ENCODE data around the gene DNER.
"Not testable (repeated sequence)": the region's sequence is repeated elsewhere in the genome, so short reads cannot be mapped to it uniquely, and the experiment has no call there.

DNER gene

GRCh38 chr2:229620759-229621158 lies 93.6 kb downstream of the DNER start:
- no peak for DNase-seq (ENCODE audit: low read depth)

GRCh38 chr2:229620289-229620688 lies 94.1 kb downstream of the DNER start:
- DNase-seq (ENCODE audit: low read depth), result no peak

GRCh38 chr2:229616433-229616832 lies 97.9 kb downstream of the DNER start:
- DNase-seq (ENCODE audit: low read depth), result no peak

- DNase-seq (ENCODE audit: low read depth), result not testable (repeated sequence)
These were observed 100.3 kb downstream of the DNER start for GRCh38 chr2:229614021-229614420.

- no peak for DNase-seq (ENCODE audit: low read depth)
These were observed 101.9 kb downstream of the DNER start for GRCh38 chr2:229612384-229612971.

- DNase-seq (ENCODE audit: low read depth), result no peak
These were observed 103.0 kb downstream of the DNER start for GRCh38 chr2:229611360-229611759.

- DNase-seq (ENCODE audit: low read depth), result no peak
These were observed 103.5 kb downstream of the DNER start for GRCh38 chr2:229610872-229611271.

- DNase-seq (ENCODE audit: low read depth), result no peak
These were observed 104.0 kb downstream of the DNER start for GRCh38 chr2:229610333-229610732.

GRCh38 chr2:229601936-229602335 lies 112.4 kb downstream of the DNER start:
- no peak for DNase-seq (ENCODE audit: low read depth)

GRCh38 chr2:229601396-229601795 lies 113.0 kb downstream of the DNER start:
- DNase-seq (ENCODE audit: low read depth), result no peak

- DNase-seq (ENCODE audit: low read depth), result no peak
These were observed 116.1 kb downstream of the DNER start for GRCh38 chr2:229598227-229598626.

GRCh38 chr2:229596796-229597195 lies 117.6 kb downstream of the DNER start:
- DNase-seq (ENCODE audit: low read depth), result no peak

- no peak for DNase-seq (ENCODE audit: low read depth)
These were observed 122.7 kb downstream of the DNER start for GRCh38 chr2:229591611-229592010.

GRCh38 chr2:229586746-229587705 lies 127.3 kb downstream of the DNER start:
- no peak for DNase-seq (ENCODE audit: low read depth)

- DNase-seq (ENCODE audit: low read depth), result no peak
These were observed 128.3 kb downstream of the DNER start for GRCh38 chr2:229586012-229586411.

GRCh38 chr2:229582151-229582550 lies 132.2 kb downstream of the DNER start:
- no peak for DNase-seq (ENCODE audit: low read depth)

- no peak for DNase-seq (ENCODE audit: low read depth)
These were observed 136.1 kb downstream of the DNER start for GRCh38 chr2:229578052-229578846.

- no peak for DNase-seq (ENCODE audit: low read depth)
These were observed 138.6 kb downstream of the DNER start for GRCh38 chr2:229575569-229576315.

GRCh38 chr2:229572507-229573271 lies 141.7 kb downstream of the DNER start:
- no peak for DNase-seq (ENCODE audit: low read depth)

GRCh38 chr2:229571243-229571642 lies 143.1 kb downstream of the DNER start:
- DNase-seq (ENCODE audit: low read depth), result no peak

- no peak for DNase-seq (ENCODE audit: low read depth)
These were observed 148.0 kb downstream of the DNER start for GRCh38 chr2:229566370-229566769.

Data from activated T-cell treated with anti-CD3 and anti-CD28 coated beads for 1 hour (primary cell).